Measurements from ENCODE around the gene NAP1L4. TPM values are rescaled to one million over a fixed set of nuclear protein-coding genes. Genes with fewer than 3 reads are reported as not detected.

Gene NAP1L4
- total and polyA plus RNA-seq, 9 donors = 54.4 to 136 (median 102) TPM

DNA sequence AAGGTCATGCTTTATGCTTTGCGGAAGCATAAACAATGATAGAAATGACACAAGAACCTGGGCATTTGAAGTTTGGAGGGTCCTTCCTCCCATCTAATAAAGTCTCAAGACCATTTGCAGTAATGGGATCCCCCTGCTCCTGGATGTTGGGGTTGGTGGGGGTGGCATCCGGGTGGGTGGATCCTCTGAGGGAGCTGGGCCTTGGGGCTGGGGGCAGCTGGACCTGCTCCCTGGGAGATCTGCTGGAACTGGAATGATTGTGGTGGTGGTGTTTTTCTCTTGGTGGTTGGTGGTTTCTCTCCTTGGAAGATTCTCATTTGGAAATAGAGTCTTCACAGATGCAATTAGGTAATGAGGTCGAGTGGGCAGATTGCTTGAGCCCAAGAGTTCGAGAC, 2.2 kb upstream of the NAP1L4 start:
- Histone ChIP-seq H3K9me3 (no peaks in the 10 kb centered on the region), H3K36me3 (no peaks in the 10 kb centered on the region), H3K27me3 (no peaks in the 10 kb centered on the region), H3K27ac (no peak overlapping the region), H3K4me3 (no peak overlapping the region), H3K4me1 (ENCODE audit: insufficient read depth) (peaks cover 3% of the 10 kb centered on the region)
- intact Hi-C loops (cut with DNase I) = no loop called here
- 84 to 92% (median 86%) methylated on average over 4 of the region's 4 CpGs for WGBS, 3 donors
- TF ChIP-seq POLR2A (IDR thresholded peaks at IDR 0.05) (no peak), EP300 (IDR thresholded peaks at IDR 0.05) (no peak)
- TF ChIP-seq, protein P1, sequence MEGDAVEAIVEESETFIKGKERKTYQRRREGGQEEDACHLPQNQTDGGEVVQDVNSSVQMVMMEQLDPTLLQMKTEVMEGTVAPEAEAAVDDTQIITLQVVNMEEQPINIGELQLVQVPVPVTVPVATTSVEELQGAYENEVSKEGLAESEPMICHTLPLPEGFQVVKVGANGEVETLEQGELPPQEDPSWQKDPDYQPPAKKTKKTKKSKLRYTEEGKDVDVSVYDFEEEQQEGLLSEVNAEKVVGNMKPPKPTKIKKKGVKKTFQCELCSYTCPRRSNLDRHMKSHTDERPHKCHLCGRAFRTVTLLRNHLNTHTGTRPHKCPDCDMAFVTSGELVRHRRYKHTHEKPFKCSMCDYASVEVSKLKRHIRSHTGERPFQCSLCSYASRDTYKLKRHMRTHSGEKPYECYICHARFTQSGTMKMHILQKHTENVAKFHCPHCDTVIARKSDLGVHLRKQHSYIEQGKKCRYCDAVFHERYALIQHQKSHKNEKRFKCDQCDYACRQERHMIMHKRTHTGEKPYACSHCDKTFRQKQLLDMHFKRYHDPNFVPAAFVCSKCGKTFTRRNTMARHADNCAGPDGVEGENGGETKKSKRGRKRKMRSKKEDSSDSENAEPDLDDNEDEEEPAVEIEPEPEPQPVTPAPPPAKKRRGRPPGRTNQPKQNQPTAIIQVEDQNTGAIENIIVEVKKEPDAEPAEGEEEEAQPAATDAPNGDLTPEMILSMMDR (IDR thresholded peaks at IDR 0.05) = no peak
- no peak for DNase-seq

DNA sequence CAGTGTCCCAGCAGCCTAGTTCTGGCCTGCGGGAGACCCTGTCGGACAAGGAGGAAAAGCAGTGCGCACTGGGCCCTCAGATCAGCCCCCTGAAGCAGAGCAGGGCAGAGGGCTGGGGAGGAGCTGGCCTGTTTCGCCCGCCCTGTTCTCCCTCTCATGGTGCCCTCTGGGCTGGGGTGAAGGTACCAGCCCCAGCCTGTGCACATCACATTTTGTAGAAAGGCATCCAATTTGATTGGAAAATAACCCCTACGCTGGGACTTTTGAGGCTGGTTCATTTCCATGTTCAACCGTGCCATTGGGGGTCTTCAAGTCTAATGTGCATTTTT, 832 bp upstream of the NAP1L4 start:
- no peak for DNase-seq
- Histone ChIP-seq H3K4me3 (peak overlapping the region; percentile 90), H3K27me3 (no peaks in the 10 kb centered on the region), H3K9me3 (no peaks in the 10 kb centered on the region), H3K4me1 (ENCODE audit: insufficient read depth) (peaks cover 6% of the 10 kb centered on the region), H3K36me3 (no peaks in the 10 kb centered on the region), H3K27ac (no peak overlapping the region)
- WGBS, 3 donors = 30 to 39% (median 31%) methylated on average over 7 of the region's 7 CpGs
- TF ChIP-seq EP300 (IDR thresholded peaks at IDR 0.05) = no peak
- TF ChIP-seq POLR2A (IDR thresholded peaks at IDR 0.05) = no peak
- TF ChIP-seq, protein P1 (IDR thresholded peaks at IDR 0.05) = no peak
- intact Hi-C loops (cut with DNase I) = no loop called here

- intact Hi-C loops (cut with DNase I) = no loop called here
- TF ChIP-seq, protein P1 (IDR thresholded peaks at IDR 0.05) = no peak
- no peak for TF ChIP-seq EP300 (IDR thresholded peaks at IDR 0.05)
- TF ChIP-seq POLR2A (IDR thresholded peaks at IDR 0.05) = no peak
- peaks cover 9% of the 10 kb centered on the region for H3K4me1 ChIP-seq (ENCODE audit: insufficient read depth)
- no peak for DNase-seq
- H3K36me3 ChIP-seq = no peaks in the 10 kb centered on the region
- peak overlapping the region; percentile 90 for H3K4me3 ChIP-seq
- peak overlapping the region; percentile 91 to 92 for H3K27ac ChIP-seq
- 0% methylated on average over 48 to 79 of the region's 79 CpGs for WGBS, 3 donors
- H3K9me3 ChIP-seq = no peaks in the 10 kb centered on the region
- no peaks in the 10 kb centered on the region for H3K27me3 ChIP-seq
Observed at GRCh38 chr11:2991452-2992233, 486 bp downstream of the NAP1L4 start.

DNA sequence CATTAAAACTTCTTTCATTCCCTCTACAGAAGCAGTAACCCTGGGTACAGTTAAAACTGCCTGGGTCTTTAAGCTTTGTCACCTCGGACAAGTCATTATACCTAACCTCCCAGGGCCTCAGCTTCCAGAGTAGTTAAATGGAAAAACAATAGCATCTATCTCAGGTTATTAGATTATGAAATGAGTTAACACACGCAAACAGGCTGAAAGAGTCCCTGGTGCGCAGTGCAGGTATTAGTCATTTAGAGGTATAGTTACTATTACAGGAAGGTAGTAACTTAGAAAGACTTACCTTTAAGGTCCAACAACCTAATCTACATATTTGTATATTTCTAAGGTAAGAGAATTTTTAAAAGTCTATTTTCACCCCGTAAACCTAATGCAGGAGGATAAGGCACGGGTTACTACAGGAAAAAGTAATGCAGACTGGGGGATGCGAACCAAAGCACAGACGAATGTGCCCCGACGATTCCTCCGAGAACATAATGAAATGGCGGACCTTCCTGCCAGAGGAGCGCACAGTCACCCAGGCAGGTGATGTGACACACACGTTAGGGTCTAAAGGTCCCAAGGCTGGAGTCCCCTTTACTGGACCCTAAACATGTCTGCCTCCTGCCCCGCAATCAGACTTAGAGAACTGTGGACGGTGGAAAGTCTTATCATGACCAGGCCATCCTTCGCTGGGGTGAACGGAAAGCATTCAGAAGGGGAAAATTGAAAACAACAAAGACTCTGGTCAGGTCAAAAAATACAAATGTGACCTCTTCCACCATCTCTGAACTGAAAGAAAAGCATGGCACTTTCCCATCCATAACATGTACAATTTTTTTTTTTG, 1.3 kb downstream of the NAP1L4 start:
- Histone ChIP-seq H3K27me3 (no peaks in the 10 kb centered on the region), H3K4me1 (ENCODE audit: insufficient read depth) (peaks cover 9% of the 10 kb centered on the region), H3K4me3 (peak overlapping the region; percentile 90), H3K9me3 (no peaks in the 10 kb centered on the region), H3K36me3 (no peaks in the 10 kb centered on the region), H3K27ac (peak overlapping the region in 1 of 2 donors; percentile 92)
- WGBS, 3 donors = 8 to 10% (median 8%) methylated on average over 17 of the region's 17 CpGs
- TF ChIP-seq POLR2A (IDR thresholded peaks at IDR 0.05) (no peak), EP300 (IDR thresholded peaks at IDR 0.05) (no peak)
- TF ChIP-seq, protein P1 (IDR thresholded peaks at IDR 0.05) = no peak
- DNase-seq = no peak
- intact Hi-C loops (cut with DNase I) = no loop called here
